OCI-LY3 (cell line): ENCODE measurements around the gene PRRT1.

Source experiments
- EZH2phosphoT487 ChIP-seq: fragments of 200-600 bp; shearing (Covaris generic); IDR thresholded peaks from 2 replicates; pipeline ENCODE4 v1.6.1; 2018; ENCODE audit warnings: antibody characterized with exemption, mixed run types, low read depth
- TF ChIP-seq, protein P1 (sequence below): fragments of 200-600, 300-600 bp; sonication (generic); IDR thresholded peaks from 2 replicates; pipeline ENCODE4 v1.5.1; 2014; ENCODE audit warnings: antibody characterized with exemption, low read length, low read depth

DNA sequence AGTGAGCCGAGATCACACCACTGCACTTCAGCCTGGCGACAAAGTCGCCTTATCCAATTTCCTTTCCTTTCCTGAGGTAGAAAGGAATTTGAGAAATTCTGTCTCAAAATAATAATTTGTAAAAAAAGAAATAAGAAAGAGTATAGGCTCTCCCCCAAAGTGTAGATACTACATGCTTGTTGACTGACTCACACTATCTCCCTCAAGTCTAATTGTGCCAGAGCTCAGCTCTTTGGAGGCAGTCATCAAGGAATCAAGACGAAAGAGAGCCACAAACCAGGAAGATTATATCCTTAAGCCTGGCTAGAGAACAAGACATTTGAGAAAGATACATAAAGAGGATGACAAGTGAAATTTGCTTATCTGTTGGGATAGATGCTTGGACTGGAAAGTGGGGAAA lies 18.0 kb downstream of the PRRT1 start:
- TF ChIP-seq, protein P1, sequence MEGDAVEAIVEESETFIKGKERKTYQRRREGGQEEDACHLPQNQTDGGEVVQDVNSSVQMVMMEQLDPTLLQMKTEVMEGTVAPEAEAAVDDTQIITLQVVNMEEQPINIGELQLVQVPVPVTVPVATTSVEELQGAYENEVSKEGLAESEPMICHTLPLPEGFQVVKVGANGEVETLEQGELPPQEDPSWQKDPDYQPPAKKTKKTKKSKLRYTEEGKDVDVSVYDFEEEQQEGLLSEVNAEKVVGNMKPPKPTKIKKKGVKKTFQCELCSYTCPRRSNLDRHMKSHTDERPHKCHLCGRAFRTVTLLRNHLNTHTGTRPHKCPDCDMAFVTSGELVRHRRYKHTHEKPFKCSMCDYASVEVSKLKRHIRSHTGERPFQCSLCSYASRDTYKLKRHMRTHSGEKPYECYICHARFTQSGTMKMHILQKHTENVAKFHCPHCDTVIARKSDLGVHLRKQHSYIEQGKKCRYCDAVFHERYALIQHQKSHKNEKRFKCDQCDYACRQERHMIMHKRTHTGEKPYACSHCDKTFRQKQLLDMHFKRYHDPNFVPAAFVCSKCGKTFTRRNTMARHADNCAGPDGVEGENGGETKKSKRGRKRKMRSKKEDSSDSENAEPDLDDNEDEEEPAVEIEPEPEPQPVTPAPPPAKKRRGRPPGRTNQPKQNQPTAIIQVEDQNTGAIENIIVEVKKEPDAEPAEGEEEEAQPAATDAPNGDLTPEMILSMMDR, result no peak
- TF ChIP-seq EZH2phosphoT487, result no peak
